Effector CD4-positive, alpha-beta T cell (primary cell): ENCODE results near the gene NBAS.
"Not testable (repeated sequence)": the region's sequence is repeated elsewhere in the genome, so short reads cannot be mapped to it uniquely, and the experiment has no call there.

Source experiments
- DNase-seq: peaks from one replicate; pipeline ENCODE4 v3.0.0-alpha.2; 2020

The NBAS gene

DNA sequence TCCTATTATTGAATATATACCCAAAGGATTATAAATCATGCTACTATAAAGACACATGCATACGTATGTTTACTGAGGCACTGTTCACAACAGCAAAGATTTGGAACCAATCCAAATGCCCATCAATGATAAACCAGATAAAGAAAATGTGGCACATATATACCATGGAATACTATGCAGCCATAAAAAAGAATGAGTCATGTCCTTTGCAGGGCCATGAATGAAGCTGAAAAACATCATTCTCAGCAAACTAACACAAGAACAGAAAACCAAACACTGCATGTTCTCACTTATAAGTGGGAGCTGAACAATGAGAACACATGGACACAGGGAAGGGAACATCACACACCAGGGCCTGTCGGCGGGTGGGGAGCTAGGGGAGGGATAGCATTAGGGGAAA is 310.2 kb downstream of the NBAS start:
- DNase-seq, result not testable (repeated sequence)

DNA sequence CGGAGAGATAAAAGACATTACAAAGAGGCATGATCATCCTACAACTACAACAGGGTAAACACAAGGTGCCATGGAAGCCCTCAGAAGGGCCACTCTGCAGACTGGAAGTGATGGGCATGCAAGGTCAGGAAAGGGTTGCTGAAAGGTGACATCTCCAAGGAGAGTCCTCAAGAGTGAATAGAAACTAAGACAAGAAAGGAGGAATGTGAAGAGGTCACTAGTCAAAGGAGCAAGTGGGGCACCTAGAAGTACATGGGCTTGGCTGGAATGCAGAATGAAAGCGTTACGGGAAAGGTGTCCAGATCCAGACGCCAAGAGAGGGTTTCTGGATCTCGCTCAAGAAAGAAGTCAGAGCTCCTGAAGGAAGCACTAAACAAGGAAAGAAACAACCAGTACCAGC is 314.3 kb downstream of the NBAS start:
- DNase-seq, result no peak

DNA sequence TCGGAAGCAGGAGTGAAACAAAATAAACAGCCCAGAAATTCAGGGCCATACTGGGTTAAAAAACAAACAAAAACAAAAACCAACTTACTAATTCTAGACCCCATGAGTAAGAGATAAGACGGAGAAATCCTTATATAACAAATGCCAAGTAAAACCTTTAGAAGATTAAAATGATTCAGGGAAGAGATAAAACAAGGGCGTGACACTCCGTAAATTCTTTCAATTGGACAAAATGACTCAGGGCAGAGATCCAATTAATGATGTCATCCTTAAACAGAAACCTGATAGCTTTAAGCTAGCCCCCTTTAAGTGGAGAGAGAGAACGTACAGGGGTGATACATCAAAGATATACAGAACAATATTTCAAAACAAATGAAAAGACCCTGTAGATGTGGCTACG is 317.4 kb downstream of the NBAS start:
- no peak for DNase-seq

DNA sequence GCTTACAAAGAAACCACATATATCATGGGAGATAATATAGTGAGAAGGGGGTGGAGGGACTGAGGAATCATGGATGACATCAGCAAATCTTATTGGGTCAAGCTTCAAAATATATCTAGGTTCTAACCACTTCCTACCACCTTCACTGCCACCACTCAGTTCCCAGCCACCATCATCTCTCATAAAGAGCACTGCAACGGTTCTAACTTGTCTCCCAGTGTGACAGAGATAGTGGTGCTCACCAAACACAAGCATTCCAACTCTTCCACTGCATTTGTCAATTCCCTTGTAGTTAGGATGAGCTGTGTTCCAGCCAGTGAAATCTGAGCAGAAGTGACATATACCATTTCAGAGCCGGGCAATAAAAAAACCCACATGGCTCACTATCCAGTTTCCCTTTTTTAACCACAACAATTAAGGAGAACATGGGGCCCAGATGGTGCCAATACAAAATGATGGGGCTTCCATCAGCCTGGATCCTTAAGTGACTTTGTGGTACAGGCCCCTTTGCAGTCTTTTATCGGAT is 318.1 kb downstream of the NBAS start:
- DNase-seq, result no peak

DNA sequence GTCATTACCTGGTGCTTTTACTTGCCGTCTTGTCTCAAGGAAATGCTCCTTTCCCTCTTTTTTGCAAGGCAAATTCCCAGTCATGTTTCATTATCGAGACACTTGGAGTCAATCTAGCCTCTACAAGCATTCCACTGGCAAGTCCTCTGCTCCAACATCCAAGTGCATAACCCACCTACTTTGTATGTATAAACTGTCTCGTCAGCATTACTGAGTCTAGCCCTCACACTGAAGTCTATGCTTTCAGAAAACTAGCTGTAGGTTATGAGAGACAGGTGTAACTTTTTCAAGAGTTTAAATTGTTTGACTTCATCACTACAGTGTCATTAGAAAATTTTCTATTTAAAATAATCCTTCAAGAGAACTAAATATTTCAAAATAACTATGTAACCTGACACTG is 319.2 kb downstream of the NBAS start:
- DNase-seq, result no peak

DNA sequence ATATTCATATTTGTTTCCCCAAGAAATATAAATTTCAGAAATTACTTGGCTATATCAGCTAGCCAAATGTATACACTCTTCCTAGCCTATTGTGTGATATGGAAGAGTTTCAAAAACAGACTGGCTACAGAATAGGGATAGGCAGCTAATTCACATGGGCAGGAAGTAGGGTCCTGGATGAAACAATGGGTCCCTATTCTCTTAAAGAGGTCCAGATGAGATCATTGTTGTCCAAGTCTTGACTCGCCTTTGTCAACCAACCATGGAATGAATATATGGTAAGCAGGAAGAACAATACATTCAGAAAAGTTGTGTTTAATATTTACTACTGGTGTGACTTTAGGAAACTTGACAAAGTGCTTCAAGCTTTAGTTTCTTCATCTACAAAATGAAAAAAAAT is 319.9 kb downstream of the NBAS start:
- DNase-seq, result no peak

DNA sequence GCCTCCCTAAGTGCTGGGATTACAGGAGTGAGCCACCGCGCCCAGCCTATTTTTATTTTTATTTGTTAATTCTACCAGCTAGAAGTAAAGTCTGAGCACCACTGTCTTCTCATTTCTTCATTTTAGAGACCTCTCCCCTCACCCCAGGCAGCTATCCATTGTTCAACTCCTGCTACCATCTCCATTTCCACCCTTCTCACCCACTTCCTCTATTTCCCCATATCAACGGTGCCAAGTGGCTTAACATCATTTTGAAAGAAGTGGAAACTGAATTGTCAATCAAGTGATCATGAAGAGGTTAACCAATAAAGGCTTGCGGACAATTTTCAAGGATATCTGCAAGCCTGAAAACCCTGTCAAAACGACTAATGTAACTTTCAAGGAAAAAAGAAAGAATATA is 323.1 kb downstream of the NBAS start:
- DNase-seq, result no peak

DNA sequence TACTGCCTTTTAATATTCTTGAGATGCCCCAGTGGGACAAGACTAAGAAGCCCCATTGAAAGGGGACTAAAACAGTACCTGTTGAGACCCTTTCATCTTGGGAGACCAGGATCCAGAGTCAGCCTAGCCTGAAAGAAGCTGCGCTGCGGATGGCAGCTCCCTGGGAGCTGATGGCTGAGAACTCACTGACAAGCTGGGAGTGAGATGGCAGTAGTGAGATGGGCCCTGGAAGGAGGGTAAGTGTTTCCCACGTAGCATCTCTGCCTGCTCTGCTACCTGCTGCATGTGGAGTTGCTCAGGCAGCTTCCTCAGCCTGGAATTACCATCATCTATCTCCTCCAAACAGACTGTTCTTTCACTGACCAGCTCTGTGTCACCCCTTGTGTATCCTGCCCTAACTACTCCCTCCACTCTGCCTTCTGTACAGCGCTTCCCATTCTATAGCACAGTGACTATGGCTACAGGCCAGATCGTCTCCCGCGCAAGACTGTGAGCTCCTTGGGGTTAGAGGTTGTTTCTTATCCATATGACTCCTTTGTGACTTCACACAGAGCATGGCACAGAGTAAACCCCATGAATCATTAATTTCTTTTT is 330.4 kb downstream of the NBAS start:
- DNase-seq, result no peak

DNA sequence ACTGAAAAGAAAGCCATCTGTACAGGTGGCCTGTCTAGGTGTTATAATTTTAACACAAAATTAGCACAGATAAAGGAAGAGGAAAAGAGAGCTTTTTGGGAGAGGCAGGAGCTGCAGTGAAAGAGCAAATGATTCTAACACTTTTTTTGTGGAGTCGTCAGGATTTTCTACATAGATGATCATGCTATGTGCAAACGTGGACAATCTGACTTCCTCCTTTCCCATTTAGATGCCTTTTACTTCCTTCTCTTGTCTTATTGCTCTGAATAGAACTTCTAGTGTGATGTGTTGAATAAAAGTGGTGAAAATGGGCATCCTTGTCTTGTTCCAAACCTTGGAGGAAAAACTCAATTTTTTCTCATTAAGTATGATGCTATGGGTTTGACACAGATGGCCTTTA is 334.5 kb downstream of the NBAS start:
- no peak for DNase-seq

DNA sequence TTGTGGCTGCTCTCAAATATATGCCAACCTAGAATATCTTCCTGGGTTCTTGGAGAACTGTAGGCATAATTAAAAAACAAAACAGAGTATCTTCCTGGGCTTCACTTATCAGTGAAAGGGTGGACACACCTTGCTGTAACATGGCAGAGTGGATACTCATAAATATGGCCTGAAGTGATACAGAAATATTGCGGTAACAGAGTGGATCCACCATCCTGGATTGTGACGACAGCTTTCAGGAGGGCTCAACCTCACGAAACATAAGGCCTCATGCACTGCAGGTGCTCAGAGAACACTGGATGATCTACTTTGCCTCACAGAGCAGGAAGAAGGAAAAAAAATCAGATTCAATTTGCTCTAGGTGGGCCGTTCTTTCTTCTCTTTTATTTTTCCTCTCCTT is 336.0 kb downstream of the NBAS start:
- no peak for DNase-seq

DNA sequence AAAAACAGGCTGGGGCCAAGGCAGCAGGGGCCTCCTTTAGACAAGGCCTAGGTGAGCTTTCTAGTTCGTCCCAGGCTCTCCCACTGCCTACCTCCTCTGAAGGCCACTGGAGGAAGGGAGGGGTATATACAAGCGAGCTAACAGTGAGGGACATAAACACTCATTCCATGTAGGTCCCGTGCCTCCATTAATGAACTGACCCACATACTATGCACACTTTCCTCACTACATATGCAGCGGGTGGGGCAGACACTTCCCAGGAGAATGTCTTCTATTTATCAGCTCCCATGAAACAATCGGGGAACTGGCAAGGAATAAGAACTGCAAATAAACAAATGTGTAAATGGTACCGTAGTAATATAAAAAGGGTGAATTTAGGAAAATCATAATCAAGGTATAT is 336.5 kb downstream of the NBAS start:
- DNase-seq, result no peak

DNA sequence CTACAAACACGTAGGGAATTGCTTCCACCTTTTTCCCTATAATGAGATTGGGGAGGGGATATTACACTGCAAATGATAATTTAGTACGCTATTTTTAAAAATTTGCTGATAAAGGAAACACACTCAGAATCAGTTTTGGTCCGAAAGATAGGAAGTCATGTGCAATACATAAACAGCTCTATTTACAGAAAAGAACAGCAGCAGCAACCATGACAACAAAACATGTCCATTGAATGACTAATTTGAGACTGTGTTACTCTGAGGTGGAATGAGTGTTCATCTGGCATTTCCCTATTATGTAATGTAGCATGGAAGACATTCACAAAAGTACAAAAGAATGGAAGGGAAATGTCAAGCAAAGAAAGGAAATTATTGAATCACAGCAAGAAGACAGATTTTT is 337.2 kb downstream of the NBAS start:
- no peak for DNase-seq

DNA sequence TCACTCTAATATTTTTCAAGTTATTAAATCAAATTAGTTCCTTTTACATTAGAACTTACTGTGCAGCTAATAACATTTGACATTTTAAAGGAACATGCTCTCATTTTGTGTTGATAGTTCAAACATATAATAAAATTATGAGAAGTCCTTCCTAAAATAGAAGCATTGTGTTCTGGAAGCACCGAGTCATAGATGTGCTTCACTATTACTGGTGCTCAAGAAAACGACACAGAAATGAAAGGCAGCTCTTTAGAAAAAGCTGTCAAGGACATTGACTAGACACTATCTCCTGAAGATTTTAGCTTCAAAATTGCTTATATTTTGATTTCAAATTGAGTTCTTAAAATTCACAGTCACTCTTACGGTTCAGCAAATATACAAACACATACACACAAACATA is 338.3 kb downstream of the NBAS start:
- no peak for DNase-seq

DNA sequence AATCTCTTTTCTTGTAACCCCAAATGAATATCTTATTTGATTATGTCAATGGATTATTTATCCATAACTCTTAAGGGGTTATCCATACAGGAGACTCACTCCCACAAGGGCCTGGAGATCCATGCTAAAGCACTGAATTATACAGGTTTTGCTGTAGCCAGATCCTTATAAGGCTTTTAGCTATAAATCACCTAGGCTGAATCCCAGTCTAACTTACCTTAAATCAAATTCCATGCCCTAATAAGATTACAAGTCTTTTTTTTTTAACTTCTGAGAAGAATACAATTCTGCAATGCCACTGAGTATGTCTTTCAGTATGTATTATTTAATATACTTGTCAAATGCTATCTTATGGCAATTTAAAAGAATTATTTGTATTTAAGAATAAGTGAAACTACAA is 340.5 kb downstream of the NBAS start:
- DNase-seq, result no peak

DNA sequence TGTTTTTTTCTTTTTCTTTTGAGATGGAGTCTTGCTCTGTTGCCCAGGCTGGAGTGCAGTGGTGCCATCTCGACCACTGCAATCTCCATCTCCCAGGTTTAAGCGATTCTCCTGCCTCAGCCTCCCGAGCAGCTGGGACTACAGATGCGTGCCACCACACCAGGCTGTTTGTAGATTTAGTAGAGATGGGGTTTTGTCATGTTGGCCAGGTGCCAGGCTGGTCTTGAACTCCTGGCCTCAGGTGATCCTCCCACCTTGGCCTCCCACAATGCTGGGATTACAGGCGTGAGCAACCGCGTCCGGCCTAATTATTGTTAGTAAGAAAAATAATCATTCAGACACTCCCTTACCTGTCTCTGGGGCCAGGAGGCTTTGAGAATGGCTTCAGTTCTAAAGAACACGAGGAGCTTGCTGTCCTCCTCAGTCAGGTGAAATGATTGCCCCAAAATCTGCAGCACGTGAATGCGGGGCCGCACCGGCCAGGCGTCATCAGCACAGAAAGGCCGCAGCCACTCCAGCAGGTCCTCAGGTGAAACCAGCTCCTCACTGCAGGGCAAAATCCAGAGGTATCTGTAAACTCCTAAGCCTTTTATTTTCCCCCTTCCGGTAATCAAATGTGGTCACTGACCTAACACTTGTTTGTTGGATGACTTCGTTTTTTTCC is 342.6 kb downstream of the NBAS start:
- DNase-seq, result no peak

DNA sequence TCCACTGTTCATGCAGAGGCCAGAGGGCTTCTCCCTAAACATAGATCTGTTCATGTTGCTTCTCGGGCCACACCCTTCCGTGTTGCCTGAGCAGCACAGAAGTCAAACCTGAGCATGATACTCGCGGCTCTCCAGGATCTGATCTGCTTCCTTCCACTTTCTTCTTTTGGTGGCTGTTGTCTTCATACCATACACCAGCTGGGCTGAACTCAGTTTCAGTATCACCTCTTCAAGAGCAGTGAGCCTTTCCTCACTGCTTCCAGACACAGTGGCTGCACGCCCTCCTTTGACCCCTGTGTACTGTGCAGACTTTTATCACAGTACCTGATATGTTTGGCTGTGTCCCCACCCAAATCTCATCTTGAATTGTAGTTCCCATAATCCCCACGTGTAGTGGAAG is 348.9 kb downstream of the NBAS start:
- DNase-seq, result no peak

DNA sequence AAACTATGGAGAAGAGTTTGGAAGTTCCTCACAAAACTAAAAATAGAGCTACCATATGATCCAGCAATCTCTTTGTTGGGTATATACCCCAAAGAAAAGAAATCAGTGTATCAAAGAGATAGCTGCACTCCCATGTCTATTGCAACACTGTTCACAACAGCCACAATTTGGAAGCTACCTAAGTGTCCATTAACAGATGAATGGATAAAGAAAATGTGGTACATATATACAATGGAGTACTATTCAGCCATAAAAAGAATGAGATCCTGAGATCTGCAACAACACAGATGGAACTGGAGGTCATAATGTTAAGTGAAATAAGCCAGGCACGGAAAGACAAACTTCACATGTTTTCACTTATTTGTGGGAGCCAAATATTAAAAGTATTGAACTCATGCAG is 350.6 kb downstream of the NBAS start:
- not testable (repeated sequence) for DNase-seq

DNA sequence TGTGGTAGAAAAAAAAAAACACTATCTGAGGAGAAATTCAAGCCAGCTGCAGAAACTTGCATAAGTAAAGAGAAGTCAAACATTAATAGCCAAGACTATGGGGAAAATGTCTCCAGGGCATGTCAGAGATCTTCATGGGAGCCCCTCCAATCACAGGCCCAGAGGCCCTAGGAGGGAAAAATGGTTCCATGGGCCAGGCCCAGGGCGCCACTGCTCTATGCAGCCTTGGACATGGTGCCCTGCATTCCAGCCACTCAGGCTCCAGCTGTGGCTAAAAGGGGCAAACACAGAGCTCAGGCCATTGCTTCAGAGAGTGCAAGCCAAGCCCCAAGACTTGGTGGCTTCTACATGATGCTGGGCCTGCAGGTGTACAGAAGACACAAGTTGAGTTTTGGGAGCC is 354.7 kb downstream of the NBAS start:
- DNase-seq, result no peak

DNA sequence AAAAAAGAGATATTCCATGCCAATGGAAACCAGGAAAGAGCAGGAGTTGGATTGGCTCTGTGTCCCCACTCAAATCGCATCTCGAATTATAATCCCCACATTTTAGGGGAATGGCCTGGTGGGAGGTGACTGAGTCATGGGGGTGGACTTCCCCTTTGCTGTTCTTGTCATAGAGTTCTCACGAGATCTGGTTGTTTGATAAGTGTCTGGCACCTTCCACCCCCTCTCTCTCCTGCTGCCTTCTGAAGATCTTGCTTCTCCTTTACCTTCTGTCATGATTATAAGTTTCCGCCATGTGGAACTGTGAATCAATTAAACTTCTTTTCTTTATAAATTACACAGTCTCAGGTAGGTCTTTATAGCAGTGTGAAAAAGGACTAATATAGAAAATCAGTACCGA is 355.6 kb downstream of the NBAS start:
- no peak for DNase-seq

DNA sequence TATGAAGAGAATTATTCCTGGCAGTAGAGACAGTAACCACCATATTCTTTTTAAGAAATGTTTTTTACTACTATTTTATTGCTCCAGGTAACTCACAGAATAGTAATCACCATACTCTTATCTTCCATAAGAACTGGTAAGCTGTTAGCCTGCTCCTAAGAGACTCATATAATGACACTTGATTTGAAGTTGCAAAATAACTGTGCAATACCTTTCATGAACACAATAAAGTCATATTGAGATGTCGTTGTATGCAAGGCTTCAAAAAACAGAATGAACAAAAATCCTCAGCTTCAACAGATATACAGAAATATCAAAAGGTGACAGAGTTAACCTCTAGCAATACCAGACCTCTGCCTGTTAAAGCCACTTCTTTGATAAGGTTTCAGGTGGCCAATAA is 360.1 kb downstream of the NBAS start:
- no peak for DNase-seq

DNA sequence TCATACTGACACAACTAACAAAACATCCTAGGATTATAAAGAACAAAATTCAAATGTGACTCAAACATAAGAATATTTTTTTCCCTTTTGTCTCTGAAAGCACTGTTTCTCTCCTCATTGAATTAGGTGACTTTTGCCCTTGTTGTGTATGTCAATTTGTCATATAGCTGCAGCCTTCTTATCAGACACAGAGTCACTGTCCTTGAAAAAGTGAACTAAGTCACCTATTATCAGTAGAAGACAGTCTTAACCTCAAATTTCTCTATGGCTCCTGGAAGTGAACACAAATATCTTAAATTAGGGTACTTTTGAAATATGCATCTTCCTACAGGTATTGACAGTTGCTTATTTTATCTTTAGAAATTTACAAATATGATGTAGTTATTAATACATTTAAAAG is 360.6 kb downstream of the NBAS start:
- no peak for DNase-seq

DNA sequence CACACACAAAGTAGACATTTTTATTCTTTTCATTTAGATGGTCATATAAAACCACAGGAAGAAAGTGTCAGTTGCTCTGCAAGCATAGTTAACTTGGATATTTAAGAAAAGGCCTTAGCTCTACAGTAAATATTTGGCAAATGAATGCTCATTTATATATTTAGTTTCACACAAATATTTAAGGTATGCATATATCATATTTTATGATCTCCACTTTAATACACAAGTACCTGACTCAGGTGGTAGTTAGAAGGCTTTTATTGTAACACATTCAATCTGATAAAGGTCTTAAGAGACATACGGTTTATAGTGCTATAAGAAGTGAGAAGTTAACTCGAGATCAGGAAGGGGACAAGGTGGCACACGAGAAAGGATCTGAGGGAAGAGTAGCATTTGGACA is 363.1 kb downstream of the NBAS start:
- DNase-seq, result no peak

DNA sequence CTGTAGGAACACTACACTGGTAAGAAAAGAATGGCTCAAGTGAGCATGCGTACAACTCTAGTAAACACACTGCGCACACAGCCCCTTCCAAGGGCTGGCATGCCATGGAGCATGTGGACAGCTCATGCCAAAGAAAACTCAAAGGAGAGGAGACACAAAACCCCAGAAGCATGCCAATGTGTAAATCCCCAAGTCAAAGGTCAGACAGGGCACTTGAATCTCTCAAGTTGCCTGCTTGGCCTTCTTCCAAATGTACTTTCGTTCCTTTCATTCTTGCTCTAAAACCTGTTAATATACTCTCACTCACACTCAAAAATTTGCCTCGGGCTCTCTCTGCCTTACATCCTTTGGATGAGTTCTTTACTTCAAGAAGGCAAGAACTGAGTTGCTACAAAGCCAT is 365.3 kb downstream of the NBAS start:
- DNase-seq, result no peak

DNA sequence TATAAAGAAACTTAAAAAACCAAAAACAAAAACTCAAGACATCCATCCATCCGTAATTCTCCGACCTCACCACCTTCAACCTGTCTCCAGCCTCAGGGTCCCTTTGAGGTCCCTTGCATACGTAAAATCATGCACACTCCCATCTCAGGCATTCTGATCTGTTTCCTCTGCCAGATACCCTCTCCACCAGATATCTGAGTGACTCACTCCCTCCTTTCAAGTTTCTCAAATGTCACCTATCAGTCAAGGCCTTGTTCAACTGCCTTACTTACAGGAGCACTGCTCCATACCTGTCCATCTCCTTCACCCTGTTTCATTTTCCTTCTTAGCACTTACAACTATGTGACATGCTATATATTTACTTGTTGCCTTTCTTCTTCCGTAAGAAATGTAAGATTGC is 369.3 kb downstream of the NBAS start:
- no peak for DNase-seq

DNA sequence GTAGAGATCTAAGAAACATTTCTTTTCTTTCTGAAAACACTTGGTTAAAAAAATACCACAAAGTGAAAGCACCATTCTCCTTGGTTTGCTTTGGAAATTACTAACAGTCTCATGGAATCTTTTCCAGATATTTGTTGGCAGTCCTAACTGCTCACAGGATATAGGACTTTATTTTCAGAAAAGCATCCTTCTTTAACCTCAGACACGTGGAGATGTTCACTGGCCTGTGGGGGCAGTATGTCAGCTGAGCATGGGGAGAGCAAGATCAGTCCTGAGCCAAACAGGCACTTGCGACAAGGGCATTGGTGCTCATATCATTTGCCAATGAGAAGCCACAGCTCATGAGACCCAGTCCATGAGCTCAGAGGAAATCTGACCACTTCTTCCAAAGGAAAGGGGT is 371.9 kb downstream of the NBAS start:
- no peak for DNase-seq
